GM19324 (cell line): ENCODE data around the gene HMGCLL1.
A peak's percentile ranks its signal among the peaks of the same experiment; 100 is the strongest.

Experiments
- ATAC-seq: cut with Tn5 transposase; IDR thresholded peaks from one replicate; pipeline ENCODE4 v1.9.1; 2021; ENCODE audit warnings: mild to moderate bottlenecking, moderate library complexity; ENCODE audit not compliant: unreplicated experiment, low FRiP score

The HMGCLL1 gene

GRCh38 chr6:55536391-55536956 is 42.5 kb downstream of the HMGCLL1 start:
- ATAC-seq: no peak

GRCh38 chr6:55531496-55531895 is 47.5 kb downstream of the HMGCLL1 start:
- ATAC-seq: no peak

GRCh38 chr6:55530931-55531330 is 48.1 kb downstream of the HMGCLL1 start:
- no peak for ATAC-seq

GRCh38 chr6:55528624-55529023 is 50.4 kb downstream of the HMGCLL1 start:
- peak; percentile 63 for ATAC-seq

GRCh38 chr6:55524441-55524840 is 54.6 kb downstream of the HMGCLL1 start:
- no peak for ATAC-seq

- no peak for ATAC-seq
Measured at GRCh38 chr6:55518529-55519060, 60.4 kb downstream of the HMGCLL1 start.

- ATAC-seq: no peak
Measured at GRCh38 chr6:55516736-55517135, 62.3 kb downstream of the HMGCLL1 start.

GRCh38 chr6:55512904-55513303 is 66.1 kb downstream of the HMGCLL1 start:
- no peak for ATAC-seq

- no peak for ATAC-seq
Measured at GRCh38 chr6:55511122-55511800, 67.7 kb downstream of the HMGCLL1 start.

- no peak for ATAC-seq
Measured at GRCh38 chr6:55499591-55499990, 79.4 kb downstream of the HMGCLL1 start.

- no peak for ATAC-seq
Measured at GRCh38 chr6:55497694-55498093, 81.3 kb downstream of the HMGCLL1 start.

GRCh38 chr6:55496201-55496600 is 82.8 kb downstream of the HMGCLL1 start:
- no peak for ATAC-seq

GRCh38 chr6:55495277-55495676 is 83.7 kb downstream of the HMGCLL1 start:
- no peak for ATAC-seq

GRCh38 chr6:55494411-55494810 is 84.6 kb downstream of the HMGCLL1 start:
- no peak for ATAC-seq

GRCh38 chr6:55492259-55492658 is 86.7 kb downstream of the HMGCLL1 start:
- ATAC-seq: no peak

GRCh38 chr6:55490871-55491270 is 88.1 kb downstream of the HMGCLL1 start:
- ATAC-seq: no peak

GRCh38 chr6:55474382-55474781 is 104.6 kb downstream of the HMGCLL1 start:
- ATAC-seq: no peak

- no peak for ATAC-seq
Measured at GRCh38 chr6:55473722-55474121, 105.3 kb downstream of the HMGCLL1 start.

- ATAC-seq: no peak
Measured at GRCh38 chr6:55469951-55470366, 109.0 kb downstream of the HMGCLL1 start.

- no peak for ATAC-seq
Measured at GRCh38 chr6:55456016-55456415, 123.0 kb downstream of the HMGCLL1 start.

- no peak for ATAC-seq
Measured at GRCh38 chr6:55450005-55450404, 129.0 kb downstream of the HMGCLL1 start.

GRCh38 chr6:55449225-55449624 is 129.8 kb downstream of the HMGCLL1 start:
- no peak for ATAC-seq
